Measurements from ENCODE around the gene ZNF836.
"Not testable (repeated sequence)": the region's sequence is repeated elsewhere in the genome, so short reads cannot be mapped to it uniquely, and the experiment has no call there.

DNA sequence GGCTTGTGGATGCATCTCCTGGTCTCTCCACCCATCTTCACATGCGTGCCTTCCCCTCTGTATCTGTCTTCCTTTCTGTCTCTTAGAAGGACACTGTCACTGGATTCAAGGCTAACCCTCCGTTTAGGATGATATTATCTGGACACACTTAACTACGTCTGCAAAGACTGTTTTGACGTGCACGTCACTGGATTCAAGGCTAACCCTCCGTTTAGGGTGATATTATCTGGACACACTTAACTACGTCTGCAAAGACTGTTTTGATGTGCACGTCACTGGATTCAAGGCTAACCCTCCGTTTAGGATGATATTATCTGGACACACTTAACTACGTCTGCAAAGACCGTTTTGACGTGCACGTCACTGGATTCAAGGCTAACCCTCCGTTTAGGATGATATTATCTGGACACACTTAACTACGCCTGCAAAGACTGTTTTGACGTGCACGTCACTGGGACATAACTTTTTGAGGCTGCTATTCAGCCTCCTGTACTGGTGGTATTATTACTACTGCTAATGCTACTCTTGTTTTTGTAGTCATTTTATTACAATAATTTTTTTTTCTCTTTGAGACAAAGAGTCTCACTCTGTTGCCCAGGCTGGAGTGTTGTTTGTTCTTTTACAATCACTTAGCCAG is 29.5 kb upstream of the ZNF836 start:
- TF ChIP-seq, protein P1, sequence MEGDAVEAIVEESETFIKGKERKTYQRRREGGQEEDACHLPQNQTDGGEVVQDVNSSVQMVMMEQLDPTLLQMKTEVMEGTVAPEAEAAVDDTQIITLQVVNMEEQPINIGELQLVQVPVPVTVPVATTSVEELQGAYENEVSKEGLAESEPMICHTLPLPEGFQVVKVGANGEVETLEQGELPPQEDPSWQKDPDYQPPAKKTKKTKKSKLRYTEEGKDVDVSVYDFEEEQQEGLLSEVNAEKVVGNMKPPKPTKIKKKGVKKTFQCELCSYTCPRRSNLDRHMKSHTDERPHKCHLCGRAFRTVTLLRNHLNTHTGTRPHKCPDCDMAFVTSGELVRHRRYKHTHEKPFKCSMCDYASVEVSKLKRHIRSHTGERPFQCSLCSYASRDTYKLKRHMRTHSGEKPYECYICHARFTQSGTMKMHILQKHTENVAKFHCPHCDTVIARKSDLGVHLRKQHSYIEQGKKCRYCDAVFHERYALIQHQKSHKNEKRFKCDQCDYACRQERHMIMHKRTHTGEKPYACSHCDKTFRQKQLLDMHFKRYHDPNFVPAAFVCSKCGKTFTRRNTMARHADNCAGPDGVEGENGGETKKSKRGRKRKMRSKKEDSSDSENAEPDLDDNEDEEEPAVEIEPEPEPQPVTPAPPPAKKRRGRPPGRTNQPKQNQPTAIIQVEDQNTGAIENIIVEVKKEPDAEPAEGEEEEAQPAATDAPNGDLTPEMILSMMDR (IDR thresholded peaks at IDR 0.05), result not testable (repeated sequence)
- TF ChIP-seq POLR2A (IDR thresholded peaks at IDR 0.05), result not testable (repeated sequence)
